LHCN-M2 (cell line): ENCODE measurements around the gene SLC25A34. TPM values are rescaled to one million over a fixed set of nuclear protein-coding genes. Genes with fewer than 3 reads are reported as not detected.

Source experiments
- DNase-seq: peaks from one replicate; pipeline ENCODE4 v3.0.0-alpha.2; 2012; ENCODE audit warnings: low read depth
- total RNA-seq: library from RNA; depleted of rRNA; stranded (reverse); fragments of >200 nt; gene quantifications from 2 replicates; pipeline ENCODE4 v1.2.3, GENCODE V29; 2014

The SLC25A34 gene
- total RNA-seq, 1 experiment from 2014 or later: 0.40 TPM

DNA sequence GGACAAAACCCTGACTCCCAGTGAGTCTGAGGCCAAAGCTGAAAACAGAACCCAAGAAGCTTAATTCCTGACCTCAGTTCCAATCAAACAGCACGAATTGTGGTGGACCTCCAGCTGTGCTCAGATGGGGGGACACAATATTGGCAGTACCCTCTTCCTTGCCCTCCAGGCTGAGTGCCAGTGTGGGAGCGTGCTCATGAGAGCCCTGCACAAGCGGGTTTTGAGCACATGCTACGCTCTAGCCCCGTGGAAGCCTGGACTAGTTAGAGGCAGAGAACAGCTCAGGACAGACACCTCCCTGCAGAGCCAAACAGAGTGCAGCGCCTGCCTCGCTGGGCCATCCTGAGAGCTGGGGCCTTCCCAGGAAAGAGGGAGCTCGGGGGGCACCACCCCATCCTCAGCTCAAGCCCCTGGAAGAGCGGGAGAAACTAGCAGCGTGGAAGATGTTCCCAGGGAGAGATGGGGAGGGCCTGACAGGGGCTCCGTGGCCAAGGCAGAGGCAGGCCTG lies 2.8 kb upstream of the SLC25A34 start:
- DNase-seq: no peak

DNA sequence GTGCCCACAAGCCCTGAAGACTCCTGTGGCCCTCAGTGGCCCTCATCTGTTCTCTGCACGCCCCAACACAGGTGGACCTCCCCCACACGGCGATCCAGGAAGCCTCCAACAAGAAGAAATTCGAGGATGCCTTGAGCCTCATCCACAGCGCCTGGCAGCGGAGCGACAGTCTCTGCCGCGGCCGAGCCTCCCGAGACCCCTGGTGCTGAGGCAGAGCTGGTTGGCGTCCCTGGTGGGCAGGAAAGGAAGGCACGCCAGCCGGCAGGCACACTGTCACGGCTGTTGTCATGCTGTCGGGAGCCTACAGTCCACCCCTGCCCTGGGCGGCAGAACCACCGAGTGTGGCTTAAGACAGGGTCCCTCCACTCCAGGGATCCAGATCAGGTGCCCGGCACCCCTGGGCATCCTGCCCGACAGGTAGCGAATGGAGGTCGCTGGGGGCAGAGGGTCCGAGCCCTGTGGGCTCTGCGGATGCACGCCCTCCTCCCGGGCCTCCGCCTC lies 2.3 kb upstream of the SLC25A34 start:
- DNase-seq: no peak

DNA sequence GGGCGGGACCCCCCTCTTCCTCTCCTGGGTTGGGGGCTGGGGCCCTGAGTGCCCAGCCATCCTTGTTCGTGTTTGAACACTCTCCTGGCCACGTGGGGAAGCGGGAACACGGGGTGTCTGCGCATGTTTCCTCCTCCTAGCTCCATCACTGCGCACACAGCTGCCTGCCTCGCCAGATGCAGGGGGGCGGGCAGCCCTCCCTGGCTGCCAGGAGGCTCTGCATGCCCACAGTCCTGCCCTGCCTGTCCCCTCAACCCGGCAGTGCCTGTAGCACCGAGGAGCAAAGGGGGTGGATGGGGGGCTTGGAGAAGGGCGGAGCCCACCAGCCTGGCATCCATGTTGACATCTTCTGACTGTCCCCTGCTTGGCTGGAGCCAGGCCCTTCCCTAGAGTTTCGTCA lies 1.8 kb upstream of the SLC25A34 start:
- no peak for DNase-seq

DNA sequence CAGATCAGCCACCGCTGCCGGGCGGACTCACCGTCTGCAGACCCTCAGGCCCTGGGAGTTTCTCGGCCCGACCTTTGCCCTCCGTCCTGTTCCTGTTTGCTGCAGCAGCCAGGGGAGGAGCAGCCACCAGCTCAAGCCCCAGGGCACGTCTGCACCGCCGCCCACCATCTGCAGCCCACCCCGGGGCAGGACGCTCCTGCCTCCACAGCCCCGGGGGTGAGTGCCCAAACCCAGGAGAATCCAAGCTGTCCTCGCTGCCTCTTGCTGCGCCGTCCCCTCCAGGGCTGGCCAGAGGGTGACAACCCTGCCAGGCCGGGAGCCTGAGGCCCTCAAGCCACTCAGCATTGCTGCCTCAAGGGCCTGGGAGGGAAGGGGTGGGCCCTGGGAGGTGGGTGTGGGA lies 1.2 kb upstream of the SLC25A34 start:
- DNase-seq: no peak

- DNase-seq: no peak
Measured at GRCh38 chr1:15735304-15736037, 587 bp upstream of the SLC25A34 start.

DNA sequence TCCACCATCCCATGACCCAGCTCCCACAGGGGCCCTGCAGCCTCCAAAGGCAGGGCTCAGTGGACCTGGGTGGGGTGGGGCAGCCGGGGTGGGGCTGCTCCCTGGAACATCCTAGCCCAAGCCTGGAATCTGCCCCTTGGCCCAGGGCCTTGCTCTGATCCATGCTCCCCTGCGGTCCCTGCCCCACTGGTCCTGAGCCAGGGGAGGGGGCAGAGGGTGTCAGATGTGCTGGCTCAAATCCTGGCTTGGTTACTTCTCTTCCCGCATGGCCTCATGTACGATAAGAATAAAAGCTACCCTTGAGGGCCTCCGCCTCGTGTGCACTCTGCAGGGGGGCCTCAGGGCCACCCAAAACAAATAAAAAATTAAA lies 819 bp downstream of the SLC25A34 start:
- no peak for DNase-seq

DNA sequence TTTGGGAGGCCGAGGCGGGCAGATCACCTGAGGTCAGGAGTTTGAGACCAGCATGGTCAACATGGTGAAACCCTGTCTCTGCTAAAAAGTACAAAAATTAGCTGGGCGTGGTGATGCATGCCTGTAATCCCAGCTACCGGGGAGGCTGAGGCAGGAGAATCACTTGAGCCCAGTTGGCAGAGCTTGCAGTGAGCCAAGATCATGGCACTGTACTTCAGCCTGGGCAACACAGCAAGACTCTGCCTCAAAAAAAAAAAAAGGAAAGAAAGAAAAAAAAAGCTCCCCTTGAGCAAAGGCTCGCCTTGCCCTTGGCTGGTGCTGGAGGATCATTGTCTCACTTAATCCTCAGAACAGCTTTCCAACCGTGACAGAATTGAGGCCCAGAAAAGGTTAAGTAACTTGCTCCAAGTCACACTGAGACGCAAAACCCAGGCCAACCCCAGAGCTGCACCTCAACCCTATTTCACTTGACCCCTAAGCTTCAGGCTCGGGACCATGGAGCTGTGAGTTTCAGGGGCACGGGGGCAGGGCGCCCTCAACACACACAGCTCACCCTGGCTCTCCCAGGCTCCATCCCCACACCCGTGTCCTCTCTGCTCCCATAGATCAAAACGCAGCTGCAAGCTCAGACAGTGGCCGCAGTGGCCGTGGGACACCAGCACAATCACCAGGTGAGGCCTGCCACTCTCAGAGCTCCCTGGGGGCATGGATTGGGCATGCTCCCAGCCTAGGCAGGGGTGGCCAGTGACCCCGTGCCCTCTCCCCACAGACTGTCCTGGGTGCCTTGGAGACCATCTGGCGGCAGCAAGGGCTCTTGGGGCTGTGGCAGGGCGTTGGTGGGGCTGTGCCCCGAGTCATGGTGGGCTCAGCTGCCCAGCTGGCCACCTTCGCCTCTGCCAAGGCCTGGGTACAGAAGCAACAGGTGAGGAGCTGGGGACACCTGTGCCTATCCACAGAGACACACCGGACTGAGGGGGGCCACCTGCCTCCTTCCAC lies 1.6 kb downstream of the SLC25A34 start:
- no peak for DNase-seq

- DNase-seq: peak; percentile 27
Measured at GRCh38 chr1:15738416-15739113, 2.5 kb downstream of the SLC25A34 start.

GRCh38 chr1:15739259-15739658 lies 3.2 kb downstream of the SLC25A34 start:
- DNase-seq: no peak

GRCh38 chr1:15739745-15740144 lies 3.7 kb downstream of the SLC25A34 start:
- DNase-seq: no peak

GRCh38 chr1:15740924-15741850 lies 5.1 kb downstream of the SLC25A34 start:
- DNase-seq: peak; percentile 31

GRCh38 chr1:15742339-15742801 lies 6.3 kb downstream of the SLC25A34 start, which contains the start of gene TMEM82:
TSS of gene TMEM82 (plus strand) at chr1:15742499. CDS start at chr1:15742560, 61 bp downstream.
- DNase-seq: no peak

DNA sequence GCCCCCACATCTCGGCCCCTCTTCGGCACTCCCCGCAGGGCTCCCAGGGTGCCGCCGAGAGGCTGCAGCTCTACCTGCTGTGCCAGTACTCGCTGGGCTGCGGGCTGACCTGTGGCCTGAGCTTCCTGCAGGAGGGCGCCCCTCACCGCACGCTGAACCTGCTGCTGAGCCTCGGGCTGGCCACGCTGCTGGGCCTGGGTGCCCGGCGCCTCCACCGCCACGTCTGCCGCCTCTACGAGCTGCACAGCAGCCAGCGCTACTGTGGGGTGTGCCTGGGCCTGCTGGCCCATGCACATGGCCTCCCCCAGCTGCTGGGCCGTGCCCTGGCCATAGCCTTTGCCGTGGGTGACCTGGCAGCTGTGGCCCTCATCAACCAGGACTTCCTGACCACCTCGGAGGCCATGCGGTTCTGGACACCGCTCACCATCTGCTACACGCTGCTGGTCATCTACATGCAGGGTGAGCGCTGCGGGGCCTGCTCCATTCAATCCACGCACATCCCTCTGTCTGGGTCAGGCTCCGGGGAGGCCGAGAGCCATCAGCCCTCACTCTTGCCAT lies 8.1 kb downstream of the SLC25A34 start:
- DNase-seq: no peak

DNA sequence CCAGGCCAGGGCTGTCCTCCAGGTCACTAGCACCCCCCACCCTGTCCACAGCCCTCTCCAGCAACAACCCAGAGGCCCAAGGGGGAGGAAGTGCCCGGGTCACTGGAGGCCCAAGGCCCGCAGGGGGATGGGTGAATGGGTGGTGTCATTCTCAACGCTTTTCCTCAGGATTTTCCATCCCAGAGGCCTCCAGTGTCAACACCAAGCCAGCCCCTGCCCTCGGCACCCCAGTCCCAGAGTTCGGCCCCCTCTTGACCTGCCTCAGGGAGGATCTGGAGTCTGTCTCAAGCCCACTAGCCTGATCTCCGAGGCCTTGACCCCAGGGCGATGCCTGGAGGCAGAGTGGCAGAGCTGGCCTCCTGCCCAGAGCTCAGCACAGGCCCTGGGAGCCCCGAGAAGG lies 11.3 kb downstream of the SLC25A34 start:
- DNase-seq: no peak

GRCh38 chr1:15748264-15748663 lies 12.2 kb downstream of the SLC25A34 start:
- DNase-seq: no peak

DNA sequence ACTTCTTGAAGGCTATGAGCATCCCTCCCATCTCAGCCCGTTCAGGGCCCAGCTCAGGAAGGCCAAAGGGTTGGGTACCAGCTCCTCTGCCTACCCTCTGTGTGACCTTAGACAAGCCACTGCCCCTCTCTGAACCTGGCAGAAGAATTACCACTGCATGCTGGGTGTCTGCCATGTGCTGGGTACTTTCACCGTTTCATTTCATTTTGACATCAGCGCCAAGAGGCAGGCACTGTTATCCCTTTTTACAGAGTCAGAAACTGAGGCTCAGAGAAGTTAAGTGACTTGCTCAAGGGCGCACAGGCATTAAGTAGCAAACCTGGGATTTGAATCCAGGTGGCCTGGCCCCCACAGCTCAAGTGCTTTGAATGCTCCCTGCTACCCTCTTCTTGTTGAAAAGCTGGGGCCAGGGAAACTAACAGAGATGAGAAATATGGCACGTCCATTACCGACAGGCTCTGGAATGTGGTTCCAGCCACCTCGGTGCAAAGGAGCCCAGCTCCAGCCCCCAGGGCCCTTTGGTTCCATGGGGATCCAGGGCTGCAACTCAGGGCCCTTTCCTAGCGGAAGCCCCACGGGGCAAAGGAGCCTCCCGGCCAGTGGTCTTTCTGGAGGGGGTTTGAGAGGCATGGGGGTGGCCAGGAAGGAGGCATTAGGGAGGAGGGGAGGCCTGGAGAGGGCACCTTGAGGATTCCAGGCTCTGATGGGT lies 12.8 kb downstream of the SLC25A34 start:
- DNase-seq: no peak

DNA sequence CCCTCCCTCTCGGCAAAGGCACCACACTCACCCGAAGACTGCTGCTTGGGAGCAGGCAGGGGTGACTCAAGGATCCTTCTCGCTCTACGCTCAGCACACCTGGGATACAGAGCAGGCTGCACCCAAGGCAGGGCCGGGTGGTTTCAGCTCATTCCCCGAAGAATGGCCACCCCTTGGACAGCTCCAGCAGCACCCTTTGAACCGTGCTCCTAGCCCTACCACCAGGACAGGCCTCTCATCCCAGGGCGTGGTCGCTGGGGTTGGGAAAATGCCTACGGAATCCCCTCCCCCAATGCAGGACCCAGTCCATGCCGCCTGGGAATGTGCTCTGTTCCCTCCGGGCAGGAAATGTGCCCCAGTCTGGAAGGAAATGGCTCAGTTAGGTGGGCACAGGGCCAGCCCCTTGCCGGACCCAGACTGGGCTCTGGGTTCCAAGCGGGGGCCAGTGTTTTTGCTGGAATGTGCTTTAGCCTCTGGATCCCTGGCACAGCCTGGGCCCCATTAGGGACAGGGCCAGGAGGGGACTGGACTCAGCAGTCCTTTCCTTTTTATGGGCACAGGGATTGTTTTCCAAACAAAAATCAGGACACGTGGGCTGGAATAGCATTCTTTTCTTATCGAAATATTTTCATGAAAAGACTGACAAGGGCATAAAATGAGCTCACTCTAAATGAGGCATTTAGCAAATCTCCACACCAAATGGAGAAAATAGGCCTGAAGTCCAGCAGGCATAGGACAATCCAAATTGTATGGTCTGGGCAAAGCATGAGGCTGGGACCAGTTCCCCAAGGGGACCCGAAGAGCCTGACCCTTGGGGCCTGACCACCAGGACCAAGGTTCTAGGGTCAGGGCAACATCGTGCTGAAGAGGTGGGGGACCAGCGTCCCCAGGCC lies 13.6 kb downstream of the SLC25A34 start:
- DNase-seq: no peak

- no peak for DNase-seq
Measured at GRCh38 chr1:15750924-15751323, 14.9 kb downstream of the SLC25A34 start.
